GM12891 (cell line): ENCODE measurements around the gene LTC4S.

Source experiments
- POLR2A ChIP-seq: IDR thresholded peaks from 2 replicates; pipeline ENCODE4 v1.6.1; 2011; ENCODE audit warnings: low read depth, low read length, control low read depth
- POLR2AphosphoS5 ChIP-seq: IDR thresholded peaks from 2 replicates; pipeline ENCODE4 v1.6.1; 2011; ENCODE audit warnings: low read depth, low read length, control low read depth
- TAF1 ChIP-seq: IDR thresholded peaks from 2 replicates; pipeline ENCODE4 v1.6.1; 2011; ENCODE audit warnings: low read depth, low read length, control low read depth

DNA sequence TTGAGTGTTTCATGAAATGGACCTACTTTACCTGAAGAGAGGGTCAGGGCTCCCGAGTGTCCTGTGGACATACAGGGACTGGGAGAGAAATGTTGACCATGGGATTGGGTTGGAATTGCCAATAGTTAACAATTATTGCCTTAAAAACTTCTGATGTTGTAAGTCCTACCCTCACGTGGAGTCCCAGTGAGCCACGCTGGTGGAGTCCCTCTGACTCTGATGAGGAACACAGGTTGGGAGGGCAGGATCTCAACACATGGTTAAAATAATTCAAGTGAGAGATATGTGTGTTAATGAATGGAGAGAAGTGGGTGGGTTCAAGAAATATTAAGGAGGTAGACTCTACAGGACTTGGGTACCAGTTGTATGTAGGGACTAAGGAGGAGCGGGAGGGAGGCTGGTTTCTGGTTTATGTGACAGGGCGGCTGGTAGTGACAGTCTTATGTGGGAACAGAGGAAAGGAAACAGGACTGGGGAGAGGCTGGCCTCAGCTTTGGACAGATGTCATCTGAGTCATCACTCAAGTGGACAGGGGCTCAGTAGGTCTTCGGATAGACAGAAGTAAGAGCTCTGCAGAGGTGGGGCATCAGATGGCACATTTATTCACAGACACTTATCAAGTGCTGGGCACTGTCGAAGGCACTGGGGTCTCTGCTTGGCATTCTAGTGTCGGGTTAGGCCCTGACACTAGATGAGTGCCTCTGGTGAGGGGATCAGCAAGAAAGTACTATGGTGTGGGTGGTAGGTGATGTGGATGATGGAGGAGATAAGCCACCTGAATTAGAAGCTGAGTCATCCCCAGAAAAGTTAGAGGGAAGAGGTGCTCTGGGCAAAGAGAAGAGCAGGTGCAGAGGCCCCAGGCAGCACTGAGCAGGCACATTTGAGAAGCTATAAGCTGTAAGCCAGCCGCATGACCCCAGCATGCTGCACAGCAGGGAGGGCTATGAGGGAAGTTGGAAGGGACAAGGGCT lies 33.9 kb upstream of the LTC4S start:
- no peak for TF ChIP-seq POLR2AphosphoS5
- TF ChIP-seq POLR2A, result no peak
- TF ChIP-seq TAF1, result no peak
